NT2/D1 (cell line): ENCODE measurements around the gene ABCB8.

Source experiments
- YY1 ChIP-seq: IDR thresholded peaks from 2 replicates; pipeline ENCODE4 v1.6.1; 2011; ENCODE audit not compliant: insufficient read length, insufficient read depth
- ZNF274 ChIP-seq: IDR thresholded peaks from 2 replicates; pipeline ENCODE4 v1.6.1; 2011; ENCODE audit warnings: mild to moderate bottlenecking, low read depth, low read length

GRCh38 chr7:151083824-151084160, 55.5 kb downstream of the ABCB8 start:
- TF ChIP-seq ZNF274 (no peak), YY1 (no peak)
